ENCODE measurements around the gene HLCS. TPM values are rescaled to one million over a fixed set of nuclear protein-coding genes. Genes with fewer than 3 reads are reported as not detected.

Gene HLCS
- total and polyA plus RNA-seq, 2 of the 8 experiments (the other 6 are each of a cell fraction or from before 2014, with no cell fraction given), result 4.7 to 12.2 TPM

DNA sequence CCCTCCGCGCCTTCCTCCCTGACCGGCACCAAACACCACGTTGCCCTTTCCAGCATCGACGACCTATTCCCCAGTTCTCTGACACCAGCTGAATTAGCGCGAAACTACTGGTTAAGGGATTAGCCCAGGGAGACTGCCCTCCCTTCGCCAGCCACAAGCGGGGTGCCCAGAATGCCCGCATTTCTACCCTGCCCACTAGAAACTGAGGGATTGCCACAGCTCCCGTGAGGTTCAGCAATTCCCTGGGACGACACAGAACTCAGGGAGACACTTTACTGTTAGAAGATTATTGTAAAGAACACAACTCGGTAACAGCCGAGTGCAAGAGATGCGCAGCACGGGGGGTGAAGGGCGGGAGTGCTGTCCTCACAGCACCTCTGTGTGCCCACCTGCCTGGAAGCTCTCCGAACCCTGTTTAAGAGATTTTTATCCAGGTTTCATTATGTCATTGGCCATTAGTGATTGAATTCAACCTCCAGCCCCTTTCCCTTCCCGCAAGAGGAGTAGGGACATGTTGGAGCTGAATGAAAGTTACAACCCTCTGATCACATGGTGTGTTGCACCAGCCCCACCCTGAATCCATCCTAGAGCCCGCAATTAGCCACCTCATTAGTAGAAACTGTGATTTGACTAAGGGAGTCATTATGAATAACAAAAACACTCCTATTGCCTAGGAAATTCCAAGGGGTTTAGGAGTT is 24.2 kb upstream of the HLCS start (continued):
- TF ChIP-seq TEAD4 (IDR thresholded peaks at IDR 0.05; ENCODE audit: low read depth, low read length) (no peak), CHD2 (IDR thresholded peaks at IDR 0.05; ENCODE audit: low read length) (0 out of 2 replicates have a peak, but pooled peaks have one; percentile 9), RBBP5 (IDR thresholded peaks at IDR 0.05; ENCODE audit: borderline replicate concordance, low read depth, low read length) (no peak), YY1 (IDR thresholded peaks at IDR 0.05; ENCODE audit: low read depth, low read length) (no peak), POLR2A (IDR thresholded peaks at IDR 0.05; ENCODE audit: control extremely low read depth in 1 of 2, low read depth in 2 of 2, low read length in 2 of 2) (no peak), SRF (IDR thresholded peaks at IDR 0.05; ENCODE audit: low read depth, low read length) (no peak), BCL11A (IDR thresholded peaks at IDR 0.05; ENCODE audit: low read depth in 2 of 2, low read length in 2 of 2) (no peak), SIRT6 (IDR thresholded peaks at IDR 0.05; ENCODE audit: low read length) (no peak), CBX8 (IDR thresholded peaks at IDR 0.05; ENCODE audit: borderline replicate concordance, low read depth, low read length) (no peak), TBP (IDR thresholded peaks at IDR 0.05; ENCODE audit: low read depth, low read length) (no peak), EZH2 (IDR thresholded peaks at IDR 0.05; ENCODE audit: low read depth, low read length, severe bottlenecking) (peak; percentile 34)
- TF ChIP-seq, protein P1, sequence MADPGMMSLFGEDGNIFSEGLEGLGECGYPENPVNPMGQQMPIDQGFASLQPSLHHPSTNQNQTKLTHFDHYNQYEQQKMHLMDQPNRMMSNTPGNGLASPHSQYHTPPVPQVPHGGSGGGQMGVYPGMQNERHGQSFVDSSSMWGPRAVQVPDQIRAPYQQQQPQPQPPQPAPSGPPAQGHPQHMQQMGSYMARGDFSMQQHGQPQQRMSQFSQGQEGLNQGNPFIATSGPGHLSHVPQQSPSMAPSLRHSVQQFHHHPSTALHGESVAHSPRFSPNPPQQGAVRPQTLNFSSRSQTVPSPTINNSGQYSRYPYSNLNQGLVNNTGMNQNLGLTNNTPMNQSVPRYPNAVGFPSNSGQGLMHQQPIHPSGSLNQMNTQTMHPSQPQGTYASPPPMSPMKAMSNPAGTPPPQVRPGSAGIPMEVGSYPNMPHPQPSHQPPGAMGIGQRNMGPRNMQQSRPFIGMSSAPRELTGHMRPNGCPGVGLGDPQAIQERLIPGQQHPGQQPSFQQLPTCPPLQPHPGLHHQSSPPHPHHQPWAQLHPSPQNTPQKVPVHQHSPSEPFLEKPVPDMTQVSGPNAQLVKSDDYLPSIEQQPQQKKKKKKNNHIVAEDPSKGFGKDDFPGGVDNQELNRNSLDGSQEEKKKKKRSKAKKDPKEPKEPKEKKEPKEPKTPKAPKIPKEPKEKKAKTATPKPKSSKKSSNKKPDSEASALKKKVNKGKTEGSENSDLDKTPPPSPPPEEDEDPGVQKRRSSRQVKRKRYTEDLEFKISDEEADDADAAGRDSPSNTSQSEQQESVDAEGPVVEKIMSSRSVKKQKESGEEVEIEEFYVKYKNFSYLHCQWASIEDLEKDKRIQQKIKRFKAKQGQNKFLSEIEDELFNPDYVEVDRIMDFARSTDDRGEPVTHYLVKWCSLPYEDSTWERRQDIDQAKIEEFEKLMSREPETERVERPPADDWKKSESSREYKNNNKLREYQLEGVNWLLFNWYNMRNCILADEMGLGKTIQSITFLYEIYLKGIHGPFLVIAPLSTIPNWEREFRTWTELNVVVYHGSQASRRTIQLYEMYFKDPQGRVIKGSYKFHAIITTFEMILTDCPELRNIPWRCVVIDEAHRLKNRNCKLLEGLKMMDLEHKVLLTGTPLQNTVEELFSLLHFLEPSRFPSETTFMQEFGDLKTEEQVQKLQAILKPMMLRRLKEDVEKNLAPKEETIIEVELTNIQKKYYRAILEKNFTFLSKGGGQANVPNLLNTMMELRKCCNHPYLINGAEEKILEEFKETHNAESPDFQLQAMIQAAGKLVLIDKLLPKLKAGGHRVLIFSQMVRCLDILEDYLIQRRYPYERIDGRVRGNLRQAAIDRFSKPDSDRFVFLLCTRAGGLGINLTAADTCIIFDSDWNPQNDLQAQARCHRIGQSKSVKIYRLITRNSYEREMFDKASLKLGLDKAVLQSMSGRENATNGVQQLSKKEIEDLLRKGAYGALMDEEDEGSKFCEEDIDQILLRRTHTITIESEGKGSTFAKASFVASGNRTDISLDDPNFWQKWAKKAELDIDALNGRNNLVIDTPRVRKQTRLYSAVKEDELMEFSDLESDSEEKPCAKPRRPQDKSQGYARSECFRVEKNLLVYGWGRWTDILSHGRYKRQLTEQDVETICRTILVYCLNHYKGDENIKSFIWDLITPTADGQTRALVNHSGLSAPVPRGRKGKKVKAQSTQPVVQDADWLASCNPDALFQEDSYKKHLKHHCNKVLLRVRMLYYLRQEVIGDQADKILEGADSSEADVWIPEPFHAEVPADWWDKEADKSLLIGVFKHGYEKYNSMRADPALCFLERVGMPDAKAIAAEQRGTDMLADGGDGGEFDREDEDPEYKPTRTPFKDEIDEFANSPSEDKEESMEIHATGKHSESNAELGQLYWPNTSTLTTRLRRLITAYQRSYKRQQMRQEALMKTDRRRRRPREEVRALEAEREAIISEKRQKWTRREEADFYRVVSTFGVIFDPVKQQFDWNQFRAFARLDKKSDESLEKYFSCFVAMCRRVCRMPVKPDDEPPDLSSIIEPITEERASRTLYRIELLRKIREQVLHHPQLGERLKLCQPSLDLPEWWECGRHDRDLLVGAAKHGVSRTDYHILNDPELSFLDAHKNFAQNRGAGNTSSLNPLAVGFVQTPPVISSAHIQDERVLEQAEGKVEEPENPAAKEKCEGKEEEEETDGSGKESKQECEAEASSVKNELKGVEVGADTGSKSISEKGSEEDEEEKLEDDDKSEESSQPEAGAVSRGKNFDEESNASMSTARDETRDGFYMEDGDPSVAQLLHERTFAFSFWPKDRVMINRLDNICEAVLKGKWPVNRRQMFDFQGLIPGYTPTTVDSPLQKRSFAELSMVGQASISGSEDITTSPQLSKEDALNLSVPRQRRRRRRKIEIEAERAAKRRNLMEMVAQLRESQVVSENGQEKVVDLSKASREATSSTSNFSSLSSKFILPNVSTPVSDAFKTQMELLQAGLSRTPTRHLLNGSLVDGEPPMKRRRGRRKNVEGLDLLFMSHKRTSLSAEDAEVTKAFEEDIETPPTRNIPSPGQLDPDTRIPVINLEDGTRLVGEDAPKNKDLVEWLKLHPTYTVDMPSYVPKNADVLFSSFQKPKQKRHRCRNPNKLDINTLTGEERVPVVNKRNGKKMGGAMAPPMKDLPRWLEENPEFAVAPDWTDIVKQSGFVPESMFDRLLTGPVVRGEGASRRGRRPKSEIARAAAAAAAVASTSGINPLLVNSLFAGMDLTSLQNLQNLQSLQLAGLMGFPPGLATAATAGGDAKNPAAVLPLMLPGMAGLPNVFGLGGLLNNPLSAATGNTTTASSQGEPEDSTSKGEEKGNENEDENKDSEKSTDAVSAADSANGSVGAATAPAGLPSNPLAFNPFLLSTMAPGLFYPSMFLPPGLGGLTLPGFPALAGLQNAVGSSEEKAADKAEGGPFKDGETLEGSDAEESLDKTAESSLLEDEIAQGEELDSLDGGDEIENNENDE (IDR thresholded peaks at IDR 0.05; ENCODE audit: insufficient replicate concordance, low read length), result no peak

Measured in H1 (cell line).